ENCODE data around the gene RAPGEF2.
"Not testable (repeated sequence)": the region's sequence is repeated elsewhere in the genome, so short reads cannot be mapped to it uniquely, and the experiment has no call there.

The RAPGEF2 gene

DNA sequence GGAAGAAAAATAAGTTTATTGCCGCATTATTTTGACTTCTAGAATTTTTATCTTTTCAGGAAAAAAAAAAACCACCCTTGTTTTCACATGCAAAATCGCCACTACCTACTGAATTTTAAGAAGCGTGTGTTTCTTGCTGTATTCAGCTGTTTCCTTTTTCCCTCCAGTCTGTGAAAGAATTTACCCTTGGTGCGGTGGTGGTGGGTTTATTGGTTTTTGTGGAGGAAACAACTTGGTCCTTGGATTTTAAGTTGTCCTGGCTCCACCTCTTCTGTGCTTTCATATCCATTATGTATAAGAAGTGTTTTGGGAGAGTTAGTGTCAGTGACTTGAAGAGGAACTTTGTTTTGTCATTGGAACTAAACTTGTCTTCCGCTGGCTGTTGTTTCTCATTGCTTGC lies 8.1 kb downstream of the RAPGEF2 start:
- Mint-ChIP-seq H3K9me3 (peaks cover 8% of the 10 kb centered on the region), H3K4me3 (no peak overlapping the region), H3K4me1 (peaks cover 25% of the 10 kb centered on the region), H3K27ac (no peak overlapping the region), H3K27me3 (ENCODE audit: low read depth) (no peaks in the 10 kb centered on the region), H3K36me3 (ENCODE audit: low read depth) (peaks cover 28% of the 10 kb centered on the region)
- TF ChIP-seq, protein P1, sequence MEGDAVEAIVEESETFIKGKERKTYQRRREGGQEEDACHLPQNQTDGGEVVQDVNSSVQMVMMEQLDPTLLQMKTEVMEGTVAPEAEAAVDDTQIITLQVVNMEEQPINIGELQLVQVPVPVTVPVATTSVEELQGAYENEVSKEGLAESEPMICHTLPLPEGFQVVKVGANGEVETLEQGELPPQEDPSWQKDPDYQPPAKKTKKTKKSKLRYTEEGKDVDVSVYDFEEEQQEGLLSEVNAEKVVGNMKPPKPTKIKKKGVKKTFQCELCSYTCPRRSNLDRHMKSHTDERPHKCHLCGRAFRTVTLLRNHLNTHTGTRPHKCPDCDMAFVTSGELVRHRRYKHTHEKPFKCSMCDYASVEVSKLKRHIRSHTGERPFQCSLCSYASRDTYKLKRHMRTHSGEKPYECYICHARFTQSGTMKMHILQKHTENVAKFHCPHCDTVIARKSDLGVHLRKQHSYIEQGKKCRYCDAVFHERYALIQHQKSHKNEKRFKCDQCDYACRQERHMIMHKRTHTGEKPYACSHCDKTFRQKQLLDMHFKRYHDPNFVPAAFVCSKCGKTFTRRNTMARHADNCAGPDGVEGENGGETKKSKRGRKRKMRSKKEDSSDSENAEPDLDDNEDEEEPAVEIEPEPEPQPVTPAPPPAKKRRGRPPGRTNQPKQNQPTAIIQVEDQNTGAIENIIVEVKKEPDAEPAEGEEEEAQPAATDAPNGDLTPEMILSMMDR (IDR thresholded peaks at IDR 0.05; ENCODE audit: unreplicated experiment in 3 of 3), result no peak

DNA sequence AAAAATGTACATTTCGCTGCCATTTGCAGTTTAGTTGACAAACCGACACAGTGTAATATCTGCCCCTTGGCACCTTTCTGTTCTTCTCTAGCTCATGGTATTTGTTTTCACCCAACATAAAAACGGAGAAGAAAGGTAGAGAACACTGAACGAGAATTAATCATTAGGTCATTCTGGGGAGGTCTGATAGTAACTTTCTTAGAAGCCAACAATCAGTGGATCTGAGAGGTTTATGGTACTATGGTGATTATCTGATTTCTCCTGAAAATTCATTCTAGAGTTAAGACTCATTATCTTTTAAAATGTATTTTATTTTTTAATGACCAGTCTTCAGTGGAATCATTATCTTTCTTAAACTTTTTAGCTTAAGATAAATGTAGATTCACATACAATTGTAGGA lies 8.5 kb downstream of the RAPGEF2 start:
- TF ChIP-seq, protein P1 (IDR thresholded peaks at IDR 0.05; ENCODE audit: unreplicated experiment in 3 of 3), result no peak
- Mint-ChIP-seq H3K27me3 (ENCODE audit: low read depth) (no peaks in the 10 kb centered on the region), H3K4me1 (peaks cover 23% of the 10 kb centered on the region), H3K27ac (no peak overlapping the region), H3K4me3 (no peak overlapping the region), H3K9me3 (peaks cover 8% of the 10 kb centered on the region), H3K36me3 (ENCODE audit: low read depth) (peaks cover 32% of the 10 kb centered on the region)

DNA sequence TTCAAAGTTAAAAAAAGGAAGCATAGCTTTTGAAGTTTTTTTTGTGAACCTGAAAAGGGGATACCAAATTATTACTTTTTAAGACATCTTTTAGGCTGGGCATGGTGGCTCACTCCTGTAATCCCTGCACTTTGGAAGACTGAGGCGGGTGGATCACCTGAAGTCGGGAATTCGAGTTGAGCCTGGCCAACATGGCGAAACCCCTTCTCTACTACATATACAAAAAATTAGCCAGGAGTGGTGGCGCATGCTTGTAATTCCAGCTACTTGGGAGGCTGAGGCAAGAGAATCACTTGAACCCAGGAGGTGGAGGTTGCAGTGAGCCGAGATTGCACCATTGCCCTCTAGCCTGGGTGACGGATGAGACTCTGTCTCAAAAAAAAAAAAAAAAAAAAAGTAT lies 10.5 kb downstream of the RAPGEF2 start:
- H3K4me3 Mint-ChIP-seq; H3K27ac Mint-ChIP-seq; H3K27me3 Mint-ChIP-seq (ENCODE audit: low read depth): not testable (repeated sequence)
- peaks cover 12% of the 10 kb centered on the region for H3K4me1 Mint-ChIP-seq
- peaks cover 35% of the 10 kb centered on the region for H3K36me3 Mint-ChIP-seq (ENCODE audit: low read depth)
- H3K9me3 Mint-ChIP-seq, result peaks cover 12% of the 10 kb centered on the region

DNA sequence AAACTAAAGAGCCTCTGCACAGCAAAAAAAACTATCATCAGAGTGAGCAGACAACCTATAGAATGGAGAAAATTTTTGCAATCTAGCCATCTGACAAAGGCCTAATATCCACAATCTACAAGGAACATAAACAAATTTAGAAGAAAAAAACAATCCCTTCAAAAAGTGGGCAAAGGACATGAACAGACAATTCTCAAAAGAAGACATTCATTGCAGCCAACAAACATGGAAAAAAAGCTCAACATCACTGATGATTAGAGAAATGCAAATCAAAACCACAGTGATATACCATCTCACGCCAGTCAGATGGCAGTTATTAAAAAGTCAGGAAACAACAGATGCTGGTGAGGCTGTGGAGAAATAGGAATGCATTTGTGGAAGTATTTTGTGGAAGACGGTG lies 13.2 kb downstream of the RAPGEF2 start:
- H3K4me3 Mint-ChIP-seq; H3K27ac Mint-ChIP-seq; H3K27me3 Mint-ChIP-seq (ENCODE audit: low read depth); H3K4me1 Mint-ChIP-seq: not testable (repeated sequence)
- peaks cover 12% of the 10 kb centered on the region for H3K9me3 Mint-ChIP-seq
- H3K36me3 Mint-ChIP-seq (ENCODE audit: low read depth), result peaks cover 41% of the 10 kb centered on the region

DNA sequence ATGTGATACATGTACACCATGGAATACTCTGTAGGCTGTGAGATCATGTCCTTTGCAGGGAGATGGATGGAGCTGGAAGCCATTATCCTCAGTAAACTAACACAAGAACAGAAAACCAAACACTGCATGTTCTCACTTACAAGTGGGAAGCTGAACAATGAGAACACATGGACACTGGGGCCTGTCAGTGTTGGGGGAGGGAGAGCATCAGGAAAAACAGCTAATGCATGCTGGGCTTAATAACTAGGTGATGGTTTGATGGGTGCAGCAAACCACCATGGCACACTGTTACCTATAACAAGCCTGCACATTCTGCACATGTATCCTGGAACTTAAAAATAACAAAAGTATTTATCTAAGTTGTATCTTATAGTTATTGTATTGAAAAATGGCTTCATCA lies 13.8 kb downstream of the RAPGEF2 start:
- Mint-ChIP-seq H3K36me3 (ENCODE audit: low read depth) (peaks cover 41% of the 10 kb centered on the region), H3K9me3 (peaks cover 12% of the 10 kb centered on the region)
- H3K4me3 Mint-ChIP-seq, result not testable (repeated sequence)

DNA sequence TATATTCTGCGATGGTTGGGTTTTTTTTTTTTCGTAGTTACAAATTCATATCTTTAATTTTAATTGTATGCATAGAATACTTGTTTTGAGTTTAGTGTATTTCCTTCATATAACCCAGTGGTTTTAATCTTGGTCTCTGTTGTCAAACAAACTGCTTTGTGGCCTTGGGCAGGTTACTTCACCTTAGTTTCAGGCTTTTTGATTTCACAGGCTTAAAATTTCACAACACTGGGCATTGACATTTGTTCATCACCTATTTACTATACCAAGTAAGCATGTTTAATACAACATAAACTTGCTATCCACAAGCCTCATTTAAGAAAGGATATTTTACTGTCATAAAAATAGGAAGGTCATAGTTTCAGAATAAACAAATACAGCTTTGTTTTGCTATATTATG lies 14.7 kb downstream of the RAPGEF2 start:
- no peak overlapping the region for H3K27ac Mint-ChIP-seq
- peaks cover 41% of the 10 kb centered on the region for H3K36me3 Mint-ChIP-seq (ENCODE audit: low read depth)
- H3K4me3 Mint-ChIP-seq, result no peak overlapping the region
- H3K4me1 Mint-ChIP-seq, result no peaks in the 10 kb centered on the region
- H3K27me3 Mint-ChIP-seq (ENCODE audit: low read depth), result no peaks in the 10 kb centered on the region
- peaks cover 9% of the 10 kb centered on the region for H3K9me3 Mint-ChIP-seq
- TF ChIP-seq, protein P1 (IDR thresholded peaks at IDR 0.05; ENCODE audit: unreplicated experiment in 3 of 3), result no peak

More for the DNA sequence above, 13.8 kb downstream of the RAPGEF2 start:
- not testable (repeated sequence) for H3K27ac Mint-ChIP-seq; H3K27me3 Mint-ChIP-seq (ENCODE audit: low read depth); H3K4me1 Mint-ChIP-seq

DNA sequence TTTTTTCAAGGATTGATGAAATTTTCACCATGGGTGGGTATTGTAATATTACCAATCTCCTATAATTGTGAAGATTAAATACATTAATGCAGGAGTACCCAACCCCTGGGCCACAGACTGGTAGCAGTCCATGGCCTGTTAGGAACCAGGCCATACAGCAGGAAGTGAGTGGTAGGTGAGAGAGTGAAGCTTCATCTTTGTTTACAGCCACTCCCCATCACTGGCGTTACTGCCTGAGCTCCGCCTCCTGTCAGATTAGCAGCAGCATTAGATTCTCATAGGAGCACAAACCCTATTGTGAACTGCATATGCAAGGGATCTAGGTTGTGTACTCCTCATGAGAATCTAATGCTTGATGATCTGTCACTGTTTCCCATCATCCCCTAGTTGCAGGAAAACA lies 15.1 kb downstream of the RAPGEF2 start:
- H3K9me3 Mint-ChIP-seq, result peaks cover 9% of the 10 kb centered on the region
- H3K4me1 Mint-ChIP-seq, result no peaks in the 10 kb centered on the region
- peaks cover 38% of the 10 kb centered on the region for H3K36me3 Mint-ChIP-seq (ENCODE audit: low read depth)
- H3K27me3 Mint-ChIP-seq (ENCODE audit: low read depth), result no peaks in the 10 kb centered on the region
- no peak overlapping the region for H3K27ac Mint-ChIP-seq
- no peak overlapping the region for H3K4me3 Mint-ChIP-seq
- TF ChIP-seq, protein P1 (IDR thresholded peaks at IDR 0.05; ENCODE audit: unreplicated experiment in 3 of 3), result no peak

DNA sequence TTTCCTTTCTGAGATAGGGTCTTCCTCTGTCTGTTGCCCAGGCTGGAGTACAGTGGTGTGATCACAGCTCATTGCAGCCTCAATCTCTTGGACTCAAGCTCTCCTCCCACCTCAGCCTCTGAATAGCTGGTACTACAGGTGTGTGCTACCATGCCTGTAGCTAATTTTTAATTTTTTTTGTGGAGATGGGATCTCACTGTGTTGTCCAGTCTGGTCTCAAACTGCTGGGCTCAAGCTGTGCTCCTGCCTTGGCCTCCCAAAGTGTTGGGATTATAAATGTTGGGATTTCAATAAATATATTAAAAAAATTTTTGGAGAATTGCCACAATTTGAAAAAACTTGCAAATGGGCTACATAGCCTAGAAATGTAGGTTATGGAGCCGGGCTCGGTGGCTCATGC lies 18.5 kb downstream of the RAPGEF2 start:
- no peak overlapping the region for H3K27ac Mint-ChIP-seq
- no peak overlapping the region for H3K4me3 Mint-ChIP-seq
- no peaks in the 10 kb centered on the region for H3K27me3 Mint-ChIP-seq (ENCODE audit: low read depth)
- TF ChIP-seq, protein P1 (IDR thresholded peaks at IDR 0.05; ENCODE audit: unreplicated experiment in 3 of 3), result no peak
- peaks cover 13% of the 10 kb centered on the region for H3K36me3 Mint-ChIP-seq (ENCODE audit: low read depth)
- H3K9me3 Mint-ChIP-seq, result peaks cover 4% of the 10 kb centered on the region
- H3K4me1 Mint-ChIP-seq, result no peaks in the 10 kb centered on the region
